ENCODE data around the gene TRHDE. TPM values are rescaled to one million over a fixed set of nuclear protein-coding genes. Genes with fewer than 3 reads are reported as not detected.

The TRHDE gene
- total and polyA plus RNA-seq, 3 experiments from 2014 or later = not detected

- CTCF ChIA-PET = no interaction called here
- peaks cover 0 to 3% (median 2%) of the 10 kb centered on the region in 5 donors for H3K9me3 Mint-ChIP-seq
- no peaks in the 10 kb centered on the region for H3K36me3 Mint-ChIP-seq
These were observed 193.0 kb downstream of the TRHDE start for GRCh38 chr12:72465155-72465554.

DNA sequence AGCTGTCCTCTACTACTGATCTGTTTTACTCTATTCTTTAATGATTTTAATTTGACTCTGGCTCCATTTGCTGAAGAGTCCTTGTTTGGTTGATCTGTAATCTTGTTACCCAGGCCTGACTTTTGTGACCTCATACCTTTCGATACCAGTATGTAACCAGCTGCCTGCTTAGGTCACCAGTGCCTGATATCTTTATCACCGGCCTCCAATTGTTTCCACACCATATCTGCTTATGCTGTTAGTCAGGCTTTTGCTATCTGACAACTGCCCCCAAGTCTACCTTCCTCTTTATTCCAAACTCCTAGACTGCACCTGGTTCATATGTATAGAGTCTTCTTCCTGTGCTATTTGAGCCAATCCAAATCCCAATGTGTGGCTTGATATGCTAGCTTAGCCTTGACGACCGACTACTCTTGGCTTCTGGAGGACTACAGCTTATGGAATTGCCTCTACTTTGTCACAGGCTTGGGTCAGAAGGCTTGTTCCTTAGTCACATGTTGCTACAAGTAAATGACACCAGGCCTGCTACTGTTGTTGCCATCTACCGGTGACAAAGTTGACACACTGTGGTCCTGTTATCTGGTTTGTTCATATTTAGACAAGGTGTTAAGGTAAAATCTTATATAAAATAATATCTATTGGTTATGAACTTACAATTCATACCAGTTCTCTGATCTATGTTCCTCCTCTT lies 193.9 kb downstream of the TRHDE start:
- Mint-ChIP-seq H3K27ac (peak overlapping the region in 1 of 8 donors; percentile 36), H3K4me1 (no peaks in the 10 kb centered on the region), H3K4me3 (no peak overlapping the region), H3K27me3 (no peaks in the 10 kb centered on the region), H3K9me3 (peaks cover 0 to 4% (median 2%) of the 10 kb centered on the region in 5 donors), H3K36me3 (no peaks in the 10 kb centered on the region)
- Histone ChIP-seq H3K4me3 (ENCODE audit: low read length) (no peak overlapping the region), H3K27ac (ENCODE audit: low read depth, low read length) (no peak overlapping the region), H3K27me3 (ENCODE audit: insufficient read depth, low read length, poor library complexity, severe bottlenecking) (no peaks in the 10 kb centered on the region), H3K9me3 (ENCODE audit: low read length) (no peaks in the 10 kb centered on the region), H3K4me1 (ENCODE audit: insufficient read depth, low read length) (no peaks in the 10 kb centered on the region), H3K36me3 (ENCODE audit: insufficient read depth, low read length) (no peaks in the 10 kb centered on the region)
- ChIA-PET CTCF (no interaction called here), POLR2A (no interaction called here)
- DNase-seq = no peak

More at GRCh38 chr12:72465155-72465554, 193.0 kb downstream of the TRHDE start:
- no peak for DNase-seq
- Mint-ChIP-seq H3K4me3 (no peak overlapping the region), H3K27ac (no peak overlapping the region), H3K27me3 (no peaks in the 10 kb centered on the region), H3K4me1 (no peaks in the 10 kb centered on the region)
- Histone ChIP-seq H3K9me3 (ENCODE audit: low read length) (no peaks in the 10 kb centered on the region), H3K36me3 (ENCODE audit: insufficient read depth, low read length) (no peaks in the 10 kb centered on the region), H3K4me3 (ENCODE audit: low read length) (no peak overlapping the region), H3K4me1 (ENCODE audit: insufficient read depth, low read length) (no peaks in the 10 kb centered on the region), H3K27me3 (ENCODE audit: insufficient read depth, low read length, poor library complexity, severe bottlenecking) (no peaks in the 10 kb centered on the region), H3K27ac (ENCODE audit: low read depth, low read length) (no peak overlapping the region)
- POLR2A ChIA-PET = no interaction called here

GRCh38 chr12:72467985-72468384 lies 195.8 kb downstream of the TRHDE start:
- no peak for DNase-seq
- CTCF ChIA-PET = no interaction called here
- Histone ChIP-seq H3K27ac (ENCODE audit: low read depth, low read length) (no peak overlapping the region), H3K36me3 (ENCODE audit: insufficient read depth, low read length) (no peaks in the 10 kb centered on the region), H3K4me3 (ENCODE audit: low read length) (no peak overlapping the region), H3K9me3 (ENCODE audit: low read length) (no peaks in the 10 kb centered on the region), H3K4me1 (ENCODE audit: insufficient read depth, low read length) (no peaks in the 10 kb centered on the region), H3K27me3 (ENCODE audit: insufficient read depth, low read length, poor library complexity, severe bottlenecking) (no peaks in the 10 kb centered on the region)
- Mint-ChIP-seq H3K9me3 (peaks cover 0 to 10% (median 4%) of the 10 kb centered on the region in 5 donors), H3K4me1 (no peaks in the 10 kb centered on the region), H3K27ac (no peak overlapping the region), H3K27me3 (no peaks in the 10 kb centered on the region), H3K4me3 (no peak overlapping the region), H3K36me3 (no peaks in the 10 kb centered on the region)
- POLR2A ChIA-PET = no interaction called here

DNA sequence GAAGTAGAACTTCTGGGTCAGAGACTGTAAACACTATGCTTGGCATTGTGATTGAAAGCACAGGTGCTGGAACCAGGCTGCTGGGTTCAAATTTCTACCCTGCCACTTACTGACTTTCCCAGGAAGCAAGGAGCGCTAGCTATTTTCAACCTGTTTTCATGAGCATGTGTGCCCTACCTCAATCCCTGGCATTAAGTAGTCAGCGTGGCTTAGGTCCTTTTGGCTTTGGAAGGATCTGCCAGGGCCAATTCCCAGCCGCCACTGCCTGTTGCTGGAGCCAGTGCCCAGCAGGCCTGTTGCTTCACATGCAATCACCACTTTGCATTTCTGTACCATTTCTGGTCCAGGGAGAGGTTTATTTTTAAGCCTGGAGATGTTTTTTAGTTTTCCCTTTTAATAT lies 196.3 kb downstream of the TRHDE start:
- peaks cover 0 to 10% (median 4%) of the 10 kb centered on the region in 5 donors for H3K9me3 Mint-ChIP-seq
- H3K4me3 Mint-ChIP-seq = no peak overlapping the region
- H3K36me3 Mint-ChIP-seq = no peaks in the 10 kb centered on the region
- Histone ChIP-seq H3K27me3 (ENCODE audit: insufficient read depth, low read length, poor library complexity, severe bottlenecking) (no peaks in the 10 kb centered on the region), H3K9me3 (ENCODE audit: low read length) (no peaks in the 10 kb centered on the region), H3K27ac (ENCODE audit: low read depth, low read length) (no peak overlapping the region), H3K4me1 (ENCODE audit: insufficient read depth, low read length) (no peaks in the 10 kb centered on the region), H3K4me3 (ENCODE audit: low read length) (no peak overlapping the region), H3K36me3 (ENCODE audit: insufficient read depth, low read length) (no peaks in the 10 kb centered on the region)
- ChIA-PET CTCF (no interaction called here), POLR2A (no interaction called here)
- H3K27me3 Mint-ChIP-seq = no peaks in the 10 kb centered on the region
- no peak overlapping the region for H3K27ac Mint-ChIP-seq
- DNase-seq = no peak
- no peaks in the 10 kb centered on the region for H3K4me1 Mint-ChIP-seq

DNA sequence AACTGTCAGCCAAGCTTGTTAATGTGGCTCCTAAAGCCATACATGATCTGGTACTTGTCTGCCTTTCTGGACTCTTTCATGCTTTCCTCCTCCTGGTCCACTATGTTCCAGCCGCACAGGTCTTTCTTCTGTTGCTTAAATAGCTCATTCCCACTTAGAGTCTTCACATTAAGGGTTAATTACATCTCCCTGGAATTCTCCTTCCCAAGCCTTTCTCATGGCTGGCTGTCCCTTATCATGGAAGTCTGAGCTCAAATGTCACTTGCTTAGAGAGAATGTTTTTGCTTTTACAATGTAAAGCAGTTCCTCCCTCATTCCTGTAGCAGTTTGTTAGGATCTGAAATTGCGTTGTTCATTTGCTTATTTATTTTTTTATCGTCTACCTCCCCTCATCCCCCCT lies 199.6 kb downstream of the TRHDE start:
- H3K36me3 Mint-ChIP-seq = no peaks in the 10 kb centered on the region
- H3K9me3 Mint-ChIP-seq = peaks cover 0 to 10% (median 7%) of the 10 kb centered on the region in 5 donors
- no peak overlapping the region for H3K27ac Mint-ChIP-seq
- H3K9me3 ChIP-seq (ENCODE audit: low read length) = no peaks in the 10 kb centered on the region
- no peaks in the 10 kb centered on the region for H3K36me3 ChIP-seq (ENCODE audit: insufficient read depth, low read length)
- H3K27me3 Mint-ChIP-seq = no peaks in the 10 kb centered on the region
- H3K4me3 Mint-ChIP-seq = no peak overlapping the region
- DNase-seq = no peak
- H3K27me3 ChIP-seq (ENCODE audit: insufficient read depth, low read length, poor library complexity, severe bottlenecking) = no peaks in the 10 kb centered on the region
- ChIA-PET POLR2A (no interaction called here), CTCF (no interaction called here)
- no peaks in the 10 kb centered on the region for H3K4me1 Mint-ChIP-seq
- no peak overlapping the region for H3K27ac ChIP-seq (ENCODE audit: low read depth, low read length)
- no peak overlapping the region for H3K4me3 ChIP-seq (ENCODE audit: low read length)
- no peaks in the 10 kb centered on the region for H3K4me1 ChIP-seq (ENCODE audit: insufficient read depth, low read length)

- H3K4me1 Mint-ChIP-seq = no peaks in the 10 kb centered on the region
- H3K9me3 ChIP-seq (ENCODE audit: low read length) = no peaks in the 10 kb centered on the region
- DNase-seq = no peak
- no peak overlapping the region for H3K4me3 Mint-ChIP-seq
- H3K36me3 Mint-ChIP-seq = no peaks in the 10 kb centered on the region
- no peaks in the 10 kb centered on the region for H3K4me1 ChIP-seq (ENCODE audit: insufficient read depth, low read length)
- no peaks in the 10 kb centered on the region for H3K36me3 ChIP-seq (ENCODE audit: insufficient read depth, low read length)
- no peak overlapping the region for H3K27ac ChIP-seq (ENCODE audit: low read depth, low read length)
- no peak overlapping the region for H3K4me3 ChIP-seq (ENCODE audit: low read length)
- H3K9me3 Mint-ChIP-seq = peaks cover 0 to 11% (median 6%) of the 10 kb centered on the region in 5 donors
- no peak overlapping the region for H3K27ac Mint-ChIP-seq
- no peaks in the 10 kb centered on the region for H3K27me3 Mint-ChIP-seq
- no peaks in the 10 kb centered on the region for H3K27me3 ChIP-seq (ENCODE audit: insufficient read depth, low read length, poor library complexity, severe bottlenecking)
- POLR2A ChIA-PET = no interaction called here
- CTCF ChIA-PET = no interaction called here
These were observed 200.2 kb downstream of the TRHDE start for GRCh38 chr12:72472350-72472749.

DNA sequence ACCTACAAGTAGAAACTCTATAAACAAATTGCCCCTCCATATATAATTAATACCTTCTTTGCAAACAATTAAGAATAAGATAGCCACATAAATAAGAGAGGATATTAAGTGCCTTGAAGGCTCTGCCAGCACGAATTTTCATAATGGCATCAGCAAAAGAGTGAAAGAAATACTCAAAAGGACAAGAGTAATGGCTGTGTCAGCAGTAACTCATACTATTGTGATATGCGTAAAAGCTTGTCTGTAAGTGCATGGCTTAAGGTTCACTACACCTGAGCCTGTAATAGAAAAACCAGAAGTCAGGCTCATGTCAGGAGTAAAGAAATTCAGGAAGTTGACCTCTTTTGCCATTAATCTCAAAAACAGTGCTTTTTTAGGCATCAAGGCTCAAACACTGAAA lies 204.1 kb downstream of the TRHDE start:
- no peaks in the 10 kb centered on the region for H3K36me3 ChIP-seq (ENCODE audit: insufficient read depth, low read length)
- H3K4me3 ChIP-seq (ENCODE audit: low read length) = no peak overlapping the region
- H3K4me1 ChIP-seq (ENCODE audit: insufficient read depth, low read length) = no peaks in the 10 kb centered on the region
- Mint-ChIP-seq H3K27ac (no peak overlapping the region), H3K27me3 (no peaks in the 10 kb centered on the region), H3K36me3 (no peaks in the 10 kb centered on the region), H3K4me1 (no peaks in the 10 kb centered on the region), H3K9me3 (peaks cover 0 to 11% (median 4%) of the 10 kb centered on the region in 5 donors), H3K4me3 (no peak overlapping the region)
- ChIA-PET CTCF (no interaction called here), POLR2A (no interaction called here)
- DNase-seq = no peak
- no peaks in the 10 kb centered on the region for H3K9me3 ChIP-seq (ENCODE audit: low read length)
- no peak overlapping the region for H3K27ac ChIP-seq (ENCODE audit: low read depth, low read length)
- H3K27me3 ChIP-seq (ENCODE audit: insufficient read depth, low read length, poor library complexity, severe bottlenecking) = no peaks in the 10 kb centered on the region

DNA sequence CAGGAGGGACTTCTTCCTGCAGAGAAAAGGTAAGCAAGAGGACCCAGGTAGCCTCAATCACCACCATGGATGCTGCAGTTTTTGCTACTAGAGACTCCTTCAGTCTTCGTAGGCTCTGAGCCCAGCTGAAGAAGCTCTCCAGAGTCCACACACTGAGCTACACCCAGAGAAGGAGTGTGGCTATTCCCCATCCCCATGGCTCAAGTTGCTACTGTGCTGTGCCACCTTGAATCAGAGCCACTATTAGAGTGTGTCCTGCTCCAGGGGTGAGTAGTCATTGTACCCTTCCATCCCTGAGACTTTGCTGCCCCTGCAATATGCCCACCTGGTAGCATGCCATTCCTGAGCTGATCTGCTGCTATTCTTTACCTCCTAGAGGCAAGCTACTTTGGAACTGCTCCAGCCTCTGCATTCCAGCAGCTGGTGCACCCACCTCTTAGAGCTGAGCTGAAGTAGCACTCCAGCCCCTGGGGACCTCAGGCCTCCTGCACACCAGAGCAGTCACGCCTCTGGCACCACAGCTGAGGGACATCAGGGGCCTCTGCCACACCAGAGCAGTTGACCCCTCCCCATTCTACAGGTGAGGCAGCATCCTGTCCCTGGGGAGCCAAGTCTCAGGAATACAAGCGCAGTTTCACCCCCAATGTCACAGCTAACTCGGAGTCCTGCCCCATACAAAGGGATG lies 213.0 kb downstream of the TRHDE start:
- Mint-ChIP-seq H3K36me3 (no peaks in the 10 kb centered on the region), H3K4me1 (no peaks in the 10 kb centered on the region), H3K27ac (no peak overlapping the region), H3K27me3 (no peaks in the 10 kb centered on the region), H3K9me3 (peaks cover 4 to 17% (median 7%) of the 10 kb centered on the region in 5 donors), H3K4me3 (no peak overlapping the region)
- Histone ChIP-seq H3K9me3 (ENCODE audit: low read length) (no peaks in the 10 kb centered on the region), H3K4me3 (ENCODE audit: low read length) (no peak overlapping the region), H3K36me3 (ENCODE audit: insufficient read depth, low read length) (no peaks in the 10 kb centered on the region), H3K27ac (ENCODE audit: low read depth, low read length) (no peak overlapping the region), H3K27me3 (ENCODE audit: insufficient read depth, low read length, poor library complexity, severe bottlenecking) (no peaks in the 10 kb centered on the region), H3K4me1 (ENCODE audit: insufficient read depth, low read length) (no peaks in the 10 kb centered on the region)
- POLR2A ChIA-PET = no interaction called here
- CTCF ChIA-PET = no interaction called here
- DNase-seq = no peak
